K562 (cell line): ENCODE results near the gene XRCC5. TPM values are rescaled to one million over a fixed set of nuclear protein-coding genes. Genes with fewer than 3 reads are reported as not detected.

Experiments used
- ARID4B ChIP-seq: sonication (generic); formaldehyde crosslinking; IDR thresholded peaks from 2 replicates; pipeline ENCODE4 v1.8.0; 2022; ENCODE audit warnings: mild to moderate bottlenecking, missing genetic modification reagents
- CC2D1A ChIP-seq: fragments of 450-650 bp; IDR thresholded peaks from 2 replicates; pipeline ENCODE4 v1.6.1; 2017; ENCODE audit warnings: mild to moderate bottlenecking
- CSDE1 ChIP-seq, 2 experiments: fragments of 450-650 bp; IDR thresholded peaks; 2 replicates each; pipeline ENCODE4 v1.6.1; 2016; ENCODE audit warnings: mild to moderate bottlenecking in 1 of 2
- DMBX1 ChIP-seq: fragments of 250-450 bp; sonication (Bioruptor Pico); IDR thresholded peaks from 2 replicates; pipeline ENCODE4 v1.8.0; 2022; ENCODE audit warnings: inconsistent platforms, mild to moderate bottlenecking, moderate library complexity, borderline replicate concordance
- E4F1 ChIP-seq: fragments of 250-450 bp; sonication (Bioruptor Pico); IDR thresholded peaks from 2 replicates; pipeline ENCODE4 v1.5.0; 2021; ENCODE audit warnings: mild to moderate bottlenecking, borderline replicate concordance
- PCBP2 ChIP-seq: fragments of 200-400 bp; formaldehyde crosslinking; IDR thresholded peaks from 2 replicates; pipeline ENCODE4 v1.6.1; 2018; ENCODE audit warnings: low read length, low read depth, mild to moderate bottlenecking, moderate library complexity; ENCODE audit not compliant: poor library complexity, severe bottlenecking
- TBL1XR1 ChIP-seq, 2 experiments: IDR thresholded peaks; 2 replicates each; pipeline ENCODE4 v1.6.1; 2012; ENCODE audit warnings: improper control_type of control experiment in 2 of 2, low read length in 2 of 2, mild to moderate bottlenecking in 1 of 2
- ZNF12 ChIP-seq: sonication (generic); formaldehyde crosslinking; IDR thresholded peaks from 2 replicates; pipeline ENCODE4 v1.4.0; 2020; ENCODE audit warnings: mild to moderate bottlenecking, missing genetic modification reagents
- ZNF780A ChIP-seq: fragments of 250-450 bp; sonication (Bioruptor Pico); IDR thresholded peaks from 2 replicates; pipeline ENCODE4 v1.5.0; 2021; ENCODE audit warnings: mild to moderate bottlenecking
- polyA plus RNA-seq, 8 experiments: library from polyadenylated mRNA; depleted of rRNA in 4 of 8; stranded (reverse) in 5 of 8; unstranded in 3 of 8; fragments of >200 nt; fragmentation: Nextera tagmentation in 2 of 8; fragmentation: Illumina TruSeq in 1 of 8; extraction: Ambion mirVana in 2 of 8; extraction: Trizol in 1 of 8; gene quantifications; 2 replicates each; pipeline versions ENCODE4 v1.2.1 to v1.2.3, GENCODE V29; 2011 to 2014; ENCODE audit warnings: inconsistent platforms in 1 of 8, missing spikeins in 1 of 8
- total RNA-seq, 7 experiments: library from RNA; depleted of rRNA in 6 of 7; stranded (reverse); fragments of >200 nt in 6 of 7; fragmentation: Illumina TruSeq in 2 of 7; extraction: Trizol in 2 of 7; gene quantifications; 2 replicates each; pipeline versions ENCODE4 v1.2.1 to v1.2.3, GENCODE V29; 2011 to 2021; ENCODE audit warnings: low replicate concordance in 1 of 7

XRCC5 gene
- total and polyA plus RNA-seq, 9 of the 15 experiments (the other 6 are each of a cell fraction or from before 2014, with no cell fraction given): 168 to 551 (median 297) TPM

GRCh38 chr2:216205486-216205885 is 96.3 kb downstream of the XRCC5 start (continued):
- no peak for TF ChIP-seq CC2D1A
- TF ChIP-seq CSDE1 (IDR thresholded peaks at IDR 0.05): no peak
- TF ChIP-seq ARID4B: no peak
- TF ChIP-seq DMBX1 (CRISPR knock-in tag): no peak
- no peak for TF ChIP-seq TBL1XR1 (IDR thresholded peaks at IDR 0.05; ENCODE audit: low read length in 2 of 2)
- no peak for TF ChIP-seq ZNF780A (CRISPR knock-in tag)
- no peak for TF ChIP-seq E4F1 (CRISPR knock-in tag)
- no peak for TF ChIP-seq ZNF12
- no peak for TF ChIP-seq PCBP2
